GM12878 (cell line): Measurements from ENCODE around the gene ADSS1. TPM values are rescaled to one million over a fixed set of nuclear protein-coding genes. Genes with fewer than 3 reads are reported as not detected.
A peak's percentile ranks its signal among the peaks of the same experiment; 100 is the strongest.

ENCODE experiments used
- ATAC-seq: fragments of 200-7000 bp; cut with Tn5 transposase; 3 replicates; pipeline ENCODE4 v1.9.1; 2020; ENCODE audit warnings: mild to moderate bottlenecking, moderate library complexity
- BruUV-seq: library from RNA; stranded (reverse); fragments of 400-500 nt; replicated peaks from 2 replicates; lab custom pipeline; 2021; lab: Mats Ljungman, UMichigan
- CTCF ChIA-PET: fragments of 300-600 bp; sonication (Branson Sonifier 250); formaldehyde crosslinking; extraction: SDS; loops from one replicate; lab custom pipeline; 2021; ENCODE audit warnings: inconsistent platforms; lab: Yijun Ruan, JAX
- POLR2A ChIA-PET: fragments of 350-600 bp; formaldehyde crosslinking; extraction: SDS; loops from one replicate; lab custom pipeline; 2021; ENCODE audit warnings: inconsistent platforms; lab: Charles Lee
- RAD21 ChIA-PET: fragments of 300-600 bp; sonication (Branson Sonifier 250); formaldehyde crosslinking; loops from one replicate; lab custom pipeline; 2023; ENCODE audit warnings: antibody characterized with exemption; ENCODE audit not compliant: unreplicated experiment; lab: Charles Lee
- SMC1A ChIA-PET: fragments of 300-600 bp; sonication (Branson Sonifier 250); formaldehyde crosslinking; loops from one replicate; lab custom pipeline; 2023; ENCODE audit not compliant: unreplicated experiment, uncharacterized antibody; lab: Charles Lee
- DNase-seq: peaks from one replicate; pipeline ENCODE4 v3.0.0-alpha.2; 2011; ENCODE audit warnings: low read depth, low spot score
- FAIRE-seq: peaks from 3 replicates; lab custom pipeline; 2011; peaks lifted over from hg19 to GRCh38; lab: Jason Lieb, UNC
- H2AFZ ChIP-seq: 2 replicates; pipeline ENCODE4 v1.6.0; 2011; ENCODE audit warnings: low read depth, low read length, control low read depth; ENCODE audit not compliant: control insufficient read depth
- H3K27ac ChIP-seq: 2 replicates; pipeline ENCODE4 v1.5.1; 2011; ENCODE audit warnings: control low read depth; ENCODE audit not compliant: control insufficient read depth, insufficient read depth
- H3K27me3 ChIP-seq, 2 experiments: replicated peaks in 1 of 2; 2 replicates each; pipeline versions ENCODE4 v1.6.0 to v1.6.1; 2011; ENCODE audit warnings: low read length in 1 of 2; ENCODE audit not compliant: control insufficient read depth in 2 of 2, insufficient read depth in 2 of 2
- H3K36me3 ChIP-seq, 2 experiments: 2 replicates each; pipeline ENCODE4 v1.5.1; 2011; ENCODE audit warnings: low read length in 1 of 2; ENCODE audit not compliant: control insufficient read depth in 2 of 2, insufficient read depth in 2 of 2
- H3K4me1 ChIP-seq: 2 replicates; pipeline ENCODE4 v1.6.1; 2011; ENCODE audit warnings: mild to moderate bottlenecking, low read length, moderate library complexity, mixed read lengths; ENCODE audit not compliant: control insufficient read depth, insufficient read depth
- H3K4me2 ChIP-seq: 2 replicates; pipeline ENCODE4 v1.6.0; 2011; ENCODE audit warnings: control low read depth; ENCODE audit not compliant: control insufficient read depth, insufficient read depth
- H3K4me3 ChIP-seq: fragments of 200-600 bp; sonication (generic); 2 replicates; pipeline ENCODE4 v1.5.1; 2016
- H3K79me2 ChIP-seq: 2 replicates; pipeline ENCODE4 v1.6.0; 2011; ENCODE audit warnings: low read length; ENCODE audit not compliant: control insufficient read depth, insufficient read depth
- H3K9ac ChIP-seq: 2 replicates; pipeline ENCODE4 v1.8.0; 2011; ENCODE audit warnings: low read length, control low read depth, mixed read lengths; ENCODE audit not compliant: control insufficient read depth, insufficient read depth
- H3K9me3 ChIP-seq: replicated peaks from 3 replicates; pipeline ENCODE4 v1.5.1; 2011; ENCODE audit warnings: mild to moderate bottlenecking, low read length; ENCODE audit not compliant: control insufficient read depth, insufficient read depth
- H4K20me1 ChIP-seq: 2 replicates; pipeline ENCODE4 v1.6.0; 2011; ENCODE audit not compliant: control insufficient read depth, insufficient read depth
- BHLHE40 ChIP-seq, 2 experiments: fragments of 450-650 bp in 1 of 2; IDR thresholded peaks; 2 replicates each; pipeline ENCODE4 v1.6.1; 2011 to 2017; ENCODE audit warnings: low read depth in 2 of 2, borderline replicate concordance in 1 of 2, improper control_type of control experiment in 1 of 2, low read length in 1 of 2, mild to moderate bottlenecking in 1 of 2
- CREB1 ChIP-seq: IDR thresholded peaks from 2 replicates; pipeline ENCODE4 v1.6.1; 2012; ENCODE audit warnings: low read depth, mild to moderate bottlenecking, inconsistent platforms
- CTCF ChIP-seq, 3 experiments: IDR thresholded peaks in 2 of 3; conservative IDR thresholded peaks in 1 of 3; 2 replicates each; pipeline ENCODE4 v1.5.1; 2011; ENCODE audit warnings: low read depth in 3 of 3, low read length in 3 of 3, mild to moderate bottlenecking in 3 of 3, control low read depth in 2 of 3, moderate library complexity in 2 of 3, inconsistent platforms in 1 of 3, mixed read lengths in 1 of 3; ENCODE audit not compliant: control insufficient read depth in 2 of 3, insufficient read depth in 1 of 3; ENCODE audit errors: extremely low read depth in 1 of 3
- DPF2 ChIP-seq: fragments of 450-650 bp; IDR thresholded peaks from 2 replicates; pipeline ENCODE4 v1.6.1; 2017; ENCODE audit warnings: mild to moderate bottlenecking
- EGR1 ChIP-seq, 2 experiments: IDR thresholded peaks; 1 replicate in 1 of 2; 2 replicates in 1 of 2; pipeline ENCODE4 v1.6.1; 2011 to 2012; ENCODE audit warnings: low read depth in 2 of 2, low read length in 2 of 2, borderline replicate concordance in 1 of 2, mild to moderate bottlenecking in 1 of 2, moderate library complexity in 1 of 2
- GATAD2B ChIP-seq: fragments of 450-650 bp; conservative IDR thresholded peaks from 2 replicates; pipeline ENCODE4 v1.6.1; 2017; ENCODE audit warnings: low read depth, mild to moderate bottlenecking, moderate library complexity
- IRF4 ChIP-seq: IDR thresholded peaks from 2 replicates; pipeline ENCODE4 v1.6.1; 2011; ENCODE audit warnings: low read depth, low read length
- LARP7 ChIP-seq: fragments of 450-650 bp; IDR thresholded peaks from 2 replicates; pipeline ENCODE4 v1.6.1; 2017; ENCODE audit warnings: mild to moderate bottlenecking
- NFXL1 ChIP-seq: fragments of 450-650 bp; IDR thresholded peaks from 2 replicates; pipeline ENCODE4 v1.6.1; 2017; ENCODE audit warnings: antibody characterized with exemption, mild to moderate bottlenecking, borderline replicate concordance
- NR2F1 ChIP-seq: fragments of 450-650 bp; conservative IDR thresholded peaks from 2 replicates; pipeline ENCODE4 v1.6.1; 2017; ENCODE audit warnings: mild to moderate bottlenecking
- POLR2A ChIP-seq: IDR thresholded peaks from 2 replicates; pipeline ENCODE4 v1.6.1; 2011; ENCODE audit warnings: low read depth, mild to moderate bottlenecking, low read length
- POLR2AphosphoS5 ChIP-seq: IDR thresholded peaks from 2 replicates; pipeline ENCODE4 v1.6.1; 2011; ENCODE audit warnings: mild to moderate bottlenecking, low read length, inconsistent platforms
- POU2F2 ChIP-seq: IDR thresholded peaks from 3 replicates; pipeline ENCODE4 v1.6.1; 2011; ENCODE audit warnings: low read depth, mild to moderate bottlenecking, low read length, borderline replicate concordance
- TBL1XR1 ChIP-seq: IDR thresholded peaks from 2 replicates; pipeline ENCODE4 v1.6.1; 2012; ENCODE audit warnings: low read depth, low read length, improper control_type of control experiment
- YBX1 ChIP-seq: fragments of 450-650 bp; IDR thresholded peaks from 2 replicates; pipeline ENCODE4 v1.6.1; 2016; ENCODE audit warnings: antibody characterized with exemption
- YY1 ChIP-seq: IDR thresholded peaks from 2 replicates; pipeline ENCODE4 v1.6.1; 2011; ENCODE audit warnings: low read depth, mild to moderate bottlenecking, low read length
- ZNF217 ChIP-seq: fragments of 450-650 bp; IDR thresholded peaks from 2 replicates; pipeline ENCODE4 v1.6.1; 2017; ENCODE audit warnings: antibody characterized with exemption, mild to moderate bottlenecking
- WGBS: methylation state at CpG from one replicate; pipeline ENCODE4 v1.1.6; 2016; ENCODE audit warnings: low lambda C conversion rate; ENCODE audit not compliant: insufficient replicate concordance, insufficient coverage; ENCODE audit errors: missing lambda C conversion rate; 5-methylcytosine and 5-hydroxymethylcytosine counted together
- in situ Hi-C: fragments of 300-500 bp; cut with MboI; formaldehyde crosslinking; loops from 9 replicates; pipeline ENCODE4 v1.14.3; 2018; ENCODE audit warnings: mixed read lengths
- intact Hi-C: fragments of 100-400 bp; cut with micrococcal nuclease; formaldehyde crosslinking; loops from one replicate; pipeline ENCODE4 v1.14.2; 2022; ENCODE audit not compliant: unreplicated experiment
- polyA plus RNA-seq, 11 experiments: library from polyadenylated mRNA; depleted of rRNA in 4 of 11; unstranded in 6 of 11; stranded (reverse) in 5 of 11; fragments of >200 nt; fragmentation: Nextera tagmentation in 4 of 11; fragmentation: Illumina TruSeq in 1 of 11; extraction: Ambion mirVana in 4 of 11; extraction: Trizol in 1 of 11; gene quantifications; 1 replicate in 1 of 11; 2 replicates in 10 of 11; pipeline versions ENCODE4 v1.2.1 to v1.2.3, GENCODE V29; 2011 to 2016; ENCODE audit warnings: inconsistent platforms in 2 of 11, missing spikeins in 2 of 11, low read depth in 1 of 11
- total RNA-seq, 4 experiments: library from RNA; depleted of rRNA in 3 of 4; stranded (reverse); fragments of >200 nt in 3 of 4; fragmentation: Illumina TruSeq in 1 of 4; extraction: Trizol in 1 of 4; gene quantifications; 2 replicates each; pipeline versions ENCODE4 v1.2.1 to v1.2.3, GENCODE V29; 2013 to 2021

Gene ADSS1
- total and polyA plus RNA-seq, 10 of the 15 experiments (the other 5 are each of a cell fraction or from before 2014, with no cell fraction given), result 0.11 to 0.45 (median 0.28) TPM; not detected in 5

DNA sequence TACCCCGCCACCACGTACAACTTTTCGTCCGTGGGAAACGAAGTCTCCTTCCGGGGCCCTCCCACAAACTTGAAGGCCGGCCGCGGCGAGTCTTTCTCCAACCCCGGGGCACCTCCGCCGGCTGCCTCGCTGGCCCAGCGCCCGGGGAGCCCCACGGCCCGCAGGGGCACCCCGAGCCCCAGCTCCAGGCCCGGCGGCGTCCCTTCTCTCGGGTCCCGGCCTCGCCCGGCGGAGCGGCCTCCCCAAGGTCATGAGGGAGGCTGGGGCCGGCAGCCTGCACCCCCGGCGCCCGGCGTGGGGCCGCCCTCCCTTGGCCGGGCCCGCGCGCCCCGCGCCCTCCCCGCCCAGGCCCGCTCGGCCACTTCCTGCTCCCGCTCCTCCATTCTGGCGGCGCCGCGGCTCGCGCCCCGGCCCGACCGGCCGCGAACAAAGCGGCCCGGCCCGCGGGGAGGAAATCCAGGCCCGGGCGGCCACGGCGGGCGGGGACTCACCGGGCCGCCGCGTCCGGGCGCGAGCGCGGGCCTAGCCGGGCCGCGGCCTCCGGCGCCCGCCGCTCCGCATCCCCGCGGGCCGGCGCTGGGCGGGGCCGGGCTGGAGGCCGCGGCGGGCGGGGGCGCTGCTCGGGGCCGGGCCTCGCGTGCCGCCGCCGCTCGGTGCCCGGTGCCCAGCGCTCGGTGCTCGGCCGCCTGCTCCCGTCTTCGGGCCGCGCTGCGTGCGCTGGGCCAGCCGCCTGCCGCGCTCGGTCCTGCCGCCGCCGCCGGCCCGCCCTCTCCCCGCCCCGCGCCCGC, 71.2 kb downstream of the ADSS1 start, which contains the start of gene AKT1 (continued):
- TF ChIP-seq YBX1 (no peak), GATAD2B (peak; percentile 72), TBL1XR1 (no peak), NFXL1 (no peak), IRF4 (no peak)

- Histone ChIP-seq H3K4me3 (peak overlapping the region; percentile 63), H3K4me1 (peaks cover 19% of the 10 kb centered on the region), H3K9me3 (no peaks in the 10 kb centered on the region)
- no peak for FAIRE-seq
- TF ChIP-seq POLR2A, result peak; percentile 75
- TF ChIP-seq POU2F2, result 0 out of 3 replicates have a peak, but pooled peaks have one; percentile 14
- TF ChIP-seq CTCF (IDR thresholded peaks at IDR 0.05 in 2 of 3, conservative IDR thresholded peaks at IDR 0.05 in 1 of 3; ENCODE audit: control insufficient read depth in 2 of 3, extremely low read depth in 1 of 3, insufficient read depth in 1 of 3, low read depth in 3 of 3, low read length in 3 of 3), result no peak
- peak; percentile 41 for TF ChIP-seq DPF2
- peak in 1 of 2 experiments; percentile 84; a peak in 2 of 3 replicates for TF ChIP-seq EGR1 (IDR thresholded peaks at IDR 0.05; ENCODE audit: borderline replicate concordance in 1 of 2, low read depth in 2 of 2, low read length in 2 of 2)
- 0 out of 2 replicates have a peak, but pooled peaks have one; percentile 24 for TF ChIP-seq GATAD2B
- TF ChIP-seq BHLHE40 (IDR thresholded peaks at IDR 0.05; ENCODE audit: borderline replicate concordance in 1 of 2, low read depth in 2 of 2, low read length in 1 of 2), result 0 out of 4 replicates have a peak, but pooled peaks of 1 of the 2 experiments have one; percentile 14
- 0 out of 2 replicates have a peak, but pooled peaks have one; percentile 36 for TF ChIP-seq POLR2AphosphoS5
- TF ChIP-seq YY1, result no peak
- TF ChIP-seq ZNF217, result peak; percentile 42; the same call in 1 of the 2 replicates
- no peak for TF ChIP-seq CREB1
- TF ChIP-seq NR2F1, result peak; percentile 41; the same call in 1 of the 2 replicates
- TF ChIP-seq LARP7, result peak; percentile 50; the same call in 1 of the 2 replicates
- TF ChIP-seq, all 136 proteins: peak for 10
- H3K79me2 ChIP-seq, result peaks cover 25% of the 10 kb centered on the region
- peak overlapping the region; percentile 89 for H3K4me2 ChIP-seq
- in situ Hi-C loops (no loop called here), intact Hi-C loops (no loop called here)
- CTCF ChIA-PET, result no interaction called here
- POLR2A ChIA-PET, result interaction anchor here (1.0 kb wide), 1 partner anchor 46 kb away, joined by 4 read pairs; no protein-coding TSS in a partner anchor
- BruUV-seq, result no TSS peak
- ATAC-seq, result peak; percentile 57
- no peak for DNase-seq
- SMC1A ChIA-PET, result no interaction called here
- peaks cover 0 to 3% of the 10 kb centered on the region in 2 experiments; a peak in 1 of 4 replicates for H3K27me3 ChIP-seq
- H3K27ac ChIP-seq, result peak overlapping the region; percentile 52; the same call in 1 of the 2 replicates
- H2AFZ ChIP-seq, result peak overlapping the region; percentile 80
- RAD21 ChIA-PET, result interaction anchor here (0.6 kb wide), 1 partner anchor 43 kb away, joined by 4 read pairs; the partner anchor contains the start of gene SIVA1
- peaks cover 0 to 2% of the 10 kb centered on the region in 2 experiments; a peak in 2 of 4 replicates for H3K36me3 ChIP-seq
- H4K20me1 ChIP-seq, result no peaks in the 10 kb centered on the region; the same call in 1 of the 2 replicates
- H3K9ac ChIP-seq, result peak overlapping the region; percentile 64; the same call in 1 of the 2 replicates
- WGBS, result 19% methylated on average over 30 of the region's 55 CpGs
These were observed 72.0 kb downstream of the ADSS1 start for GRCh38 chr14:104795781-104796686.
